ENCODE measurements around the gene PRMT2.
A peak's percentile ranks its signal among the peaks of the same experiment; 100 is the strongest.

Gene PRMT2

DNA sequence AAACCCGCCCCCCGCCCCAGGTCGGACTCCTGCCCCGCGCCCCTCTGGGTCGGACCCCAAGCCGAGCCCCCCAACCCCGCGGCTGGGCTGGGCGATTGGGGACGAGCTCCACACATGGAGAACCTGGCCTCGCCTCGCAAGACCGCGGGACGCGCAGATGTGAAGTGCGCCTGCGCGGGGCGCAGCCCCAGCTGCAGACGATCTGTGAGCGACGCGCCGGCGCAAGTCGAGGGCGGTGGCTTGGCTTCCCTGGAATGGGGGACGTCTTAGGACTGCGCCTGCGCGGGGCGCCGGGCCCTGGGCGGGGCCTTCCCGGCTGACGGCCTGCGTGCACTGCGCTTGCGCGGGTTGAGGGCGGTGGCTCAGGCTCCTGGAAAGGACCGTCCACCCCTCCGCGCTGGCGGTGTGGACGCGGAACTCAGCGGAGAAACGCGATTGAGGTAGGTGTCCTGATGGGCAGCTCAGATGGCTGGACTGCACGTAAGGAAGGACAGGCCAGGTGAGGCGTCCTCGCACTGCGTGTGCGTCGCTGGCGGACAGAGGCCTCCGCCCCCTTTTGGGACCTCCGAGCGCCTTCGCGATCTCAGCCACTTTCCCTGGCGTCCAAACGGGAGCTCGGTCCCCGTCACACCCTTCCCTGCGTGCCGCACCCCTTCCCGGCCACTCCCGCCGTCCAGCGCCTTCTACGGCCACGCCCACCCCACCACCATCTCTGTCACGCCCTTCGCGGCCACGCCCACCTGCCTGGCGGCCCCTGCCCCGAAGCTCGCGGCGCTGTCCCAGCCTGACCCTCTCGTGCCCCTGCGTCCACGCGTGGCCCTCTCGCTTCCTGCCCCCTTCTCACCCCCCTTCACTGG, at the start of gene PRMT2:
PRMT2 (plus strand) TSS at position 351 of the 857 bp plus-strand sequence. CDS start 1,278 bp downstream, outside the sequence.
- peak; percentile 100 for DNase-seq

DNA sequence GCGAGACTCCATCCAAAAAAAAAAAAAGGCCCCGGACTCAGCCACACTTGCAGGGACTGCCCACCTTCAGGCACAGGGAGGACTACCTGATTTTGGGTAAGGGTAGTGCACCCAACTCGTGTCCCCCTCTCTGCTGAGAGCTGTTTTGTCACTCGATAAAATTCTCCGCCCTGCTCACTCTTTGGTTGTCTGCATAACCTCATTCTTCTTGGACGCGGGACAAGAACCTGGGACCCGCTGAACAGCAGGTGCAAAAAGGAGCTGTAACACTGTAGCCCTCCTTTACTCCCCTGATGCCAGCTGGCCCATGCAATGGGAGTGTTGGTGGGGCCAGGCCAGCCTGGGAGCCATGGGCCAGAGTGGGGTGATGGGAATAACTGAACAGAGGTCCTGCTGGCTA, 41.2 kb upstream of the PRMT2 start:
- no peak for DNase-seq

DNA sequence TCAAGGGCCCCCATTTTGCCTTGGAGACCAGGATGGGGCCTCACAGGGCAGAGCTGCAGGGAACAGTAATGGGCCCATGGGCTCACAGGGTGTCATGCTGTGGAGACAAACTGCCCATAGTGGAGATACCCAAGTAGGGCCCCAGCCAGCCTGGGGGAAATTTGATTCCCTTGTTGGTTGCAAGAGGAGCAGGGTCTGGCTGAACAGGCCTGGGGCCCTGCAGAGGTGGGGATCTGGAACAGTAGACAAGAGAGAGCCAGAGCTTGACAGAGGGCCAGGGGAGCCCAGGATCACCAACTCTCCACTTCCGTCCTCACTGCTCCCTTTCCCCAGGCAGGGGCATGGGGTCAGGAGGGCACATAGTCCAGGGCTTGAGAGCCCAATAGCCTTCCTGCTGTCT, 39.3 kb upstream of the PRMT2 start:
- DNase-seq: no peak

DNA sequence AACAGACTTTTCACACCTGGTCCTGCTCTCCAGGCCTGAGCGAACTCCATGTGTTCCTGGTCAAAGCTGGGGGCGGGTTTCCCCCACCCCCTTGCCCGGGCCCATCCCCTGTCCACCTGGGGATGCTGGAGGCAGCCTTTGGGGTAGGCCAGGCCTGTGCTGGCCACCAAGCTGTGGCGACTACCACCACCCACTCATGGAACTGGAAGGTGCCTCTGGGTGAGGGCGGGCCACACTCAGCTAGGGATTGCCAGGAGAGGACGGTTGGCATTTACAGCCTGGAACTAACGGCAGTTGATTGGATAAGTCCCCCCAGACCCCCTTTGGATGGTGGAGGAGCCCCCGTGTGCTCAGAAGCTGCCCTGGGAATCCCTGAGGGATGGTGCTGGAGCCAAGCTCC, 38.4 kb upstream of the PRMT2 start:
- DNase-seq: no peak

DNA sequence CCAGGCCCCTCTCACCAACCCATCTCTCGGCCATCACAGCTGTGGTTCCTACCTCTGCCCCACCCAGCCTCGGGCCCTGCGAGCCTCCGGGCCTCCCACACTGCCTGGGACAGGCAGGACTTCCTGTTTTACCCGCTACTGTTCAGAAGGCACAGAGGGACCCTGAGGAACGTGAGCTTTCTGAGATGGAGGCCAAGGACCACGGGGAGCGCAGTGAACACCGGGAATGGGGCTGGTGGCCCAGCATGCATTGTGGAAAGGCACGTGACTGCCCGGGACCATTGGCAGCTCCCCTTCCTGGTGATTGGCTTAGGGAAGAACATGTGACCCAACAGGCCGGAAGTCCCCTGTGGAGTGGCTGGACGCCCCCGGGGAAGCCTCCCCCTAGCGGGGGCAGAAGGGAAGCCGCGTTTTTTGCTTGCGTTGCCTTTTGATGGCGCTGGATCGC, 37.6 kb upstream of the PRMT2 start:
- DNase-seq: no peak

DNA sequence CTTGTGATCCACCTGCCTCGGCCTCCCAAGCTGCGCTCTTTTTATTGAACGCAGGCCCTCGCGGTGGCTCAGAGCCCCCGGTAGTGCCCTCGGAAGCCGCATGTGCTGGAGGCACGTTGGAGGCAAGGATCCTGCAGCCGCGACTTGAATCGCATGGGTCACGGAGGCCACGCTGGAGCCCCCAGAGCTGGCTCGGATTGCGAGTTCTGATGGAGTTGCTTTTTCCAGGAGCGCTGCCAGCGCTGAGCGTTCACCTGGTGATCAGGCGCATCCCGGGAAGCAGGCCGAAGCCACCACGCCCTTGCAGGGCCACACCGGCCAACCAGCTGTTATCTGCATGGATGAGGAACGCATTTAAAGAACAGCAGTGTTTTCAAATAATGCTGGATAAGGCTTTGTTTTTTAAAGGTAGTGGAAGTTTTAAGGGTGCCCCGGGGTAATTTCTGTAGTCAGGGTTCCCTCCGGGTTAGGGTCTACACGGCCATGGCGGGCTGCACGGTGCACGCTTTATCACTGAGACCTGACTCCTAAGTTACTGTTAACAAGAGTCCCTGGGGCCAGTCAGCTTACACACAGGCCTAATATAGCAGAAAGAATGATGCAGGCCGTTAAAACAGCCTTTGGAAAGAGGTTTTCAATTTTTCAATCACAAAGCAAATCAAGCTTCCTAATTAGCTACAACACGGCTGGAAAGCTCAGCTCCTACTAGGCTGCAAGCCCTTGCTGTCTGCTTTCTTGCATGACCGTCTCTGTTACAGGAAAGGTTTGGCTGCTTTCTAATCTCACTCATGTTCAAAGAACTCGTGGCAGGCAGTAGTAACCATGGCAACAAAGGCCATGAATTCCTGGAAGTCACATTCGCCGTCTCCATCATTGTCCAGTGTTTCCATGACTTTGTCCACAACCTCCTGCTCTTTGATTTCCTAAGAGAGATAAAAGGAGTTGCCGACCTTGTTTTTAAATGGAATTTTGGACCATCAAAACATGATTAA, 36.6 kb upstream of the PRMT2 start:
- no peak for DNase-seq

DNA sequence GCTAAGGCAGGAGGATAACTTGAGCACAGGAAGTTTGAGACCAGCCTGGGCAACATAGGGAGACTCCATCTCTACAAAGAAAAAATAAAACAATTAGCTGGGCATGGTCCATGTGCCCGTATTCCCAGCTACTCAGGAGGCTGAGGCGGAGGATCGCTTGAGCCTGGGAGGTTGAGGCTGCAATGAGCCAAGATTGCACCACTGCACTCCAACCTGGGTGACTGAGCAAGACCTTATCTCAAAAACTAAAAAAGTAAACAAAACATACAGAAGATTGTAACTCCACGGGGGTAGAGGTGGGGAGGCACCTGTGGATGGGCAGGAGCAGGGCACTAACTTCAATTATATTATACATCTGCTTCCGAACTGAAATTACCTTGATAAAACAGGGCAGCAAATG, 35.2 kb upstream of the PRMT2 start:
- DNase-seq: no peak

DNA sequence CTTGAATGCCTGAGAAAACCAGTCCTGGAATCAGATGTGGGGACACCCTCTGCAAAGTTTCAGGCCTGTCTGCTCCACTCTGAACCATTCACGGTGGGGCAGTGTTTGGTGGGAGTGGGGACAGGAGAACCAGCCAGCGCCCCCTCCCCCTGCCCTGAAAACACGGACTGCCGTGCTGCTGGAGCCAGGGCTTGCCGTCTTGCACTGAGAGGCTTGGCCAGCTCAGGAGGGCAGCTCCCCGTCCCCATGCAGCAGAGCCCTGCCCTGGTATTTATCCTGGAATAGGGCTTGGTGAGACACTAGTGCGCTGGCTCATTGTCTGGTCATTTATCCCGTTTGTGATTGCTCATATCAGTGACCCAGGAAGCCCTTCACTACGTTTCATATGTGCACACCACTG, 34.5 kb upstream of the PRMT2 start:
- DNase-seq: no peak

DNA sequence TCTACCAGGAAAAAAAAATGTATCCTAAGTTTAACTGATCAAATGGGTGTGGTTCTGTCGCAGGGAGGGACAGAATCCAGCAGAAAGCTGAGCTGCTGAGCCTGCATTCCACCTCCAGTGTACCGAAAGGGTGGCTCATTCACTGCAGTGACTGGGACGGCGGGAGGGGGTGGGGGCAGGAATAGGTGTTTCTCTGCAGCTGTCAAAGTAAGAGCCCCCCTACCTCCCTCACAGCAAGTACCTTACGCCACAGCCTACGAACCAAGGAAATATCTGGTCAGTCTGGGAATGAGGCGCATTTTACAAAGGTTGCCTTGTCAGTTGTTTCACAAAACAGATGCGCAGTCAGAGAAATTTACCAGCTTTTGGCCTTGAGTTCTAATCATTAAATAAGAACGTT, 32.2 kb upstream of the PRMT2 start:
- DNase-seq: no peak

DNA sequence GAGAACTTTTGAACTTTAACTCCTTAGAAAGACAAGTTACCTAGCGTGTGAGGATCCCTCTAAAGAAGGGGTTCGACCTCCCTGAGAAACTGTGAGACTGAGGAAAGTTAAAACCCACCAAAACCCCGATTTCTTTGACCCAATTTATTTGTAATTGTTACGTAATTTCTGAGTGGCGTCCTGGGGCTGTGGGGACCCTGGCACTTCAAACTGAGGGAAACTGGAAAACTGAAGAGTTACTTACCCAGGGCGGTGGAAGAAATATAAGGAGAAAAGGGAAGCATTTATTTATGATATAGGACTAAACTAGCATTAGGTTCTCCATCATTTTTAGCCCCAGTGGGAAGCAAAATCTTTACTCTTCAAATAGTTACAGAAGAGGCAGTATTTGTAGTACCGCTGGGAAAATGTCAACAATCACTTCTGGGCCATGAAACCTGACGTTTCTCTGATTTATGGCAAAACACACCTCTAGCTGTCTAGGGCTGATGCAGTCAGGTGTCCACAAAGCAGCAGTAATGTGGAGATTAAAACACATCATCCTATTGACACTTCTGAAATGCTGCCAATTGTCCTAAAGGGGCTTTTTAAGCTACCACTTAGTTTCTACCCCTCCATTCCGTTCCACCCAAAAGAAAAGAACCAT, 31.0 kb upstream of the PRMT2 start:
- DNase-seq: no peak

DNA sequence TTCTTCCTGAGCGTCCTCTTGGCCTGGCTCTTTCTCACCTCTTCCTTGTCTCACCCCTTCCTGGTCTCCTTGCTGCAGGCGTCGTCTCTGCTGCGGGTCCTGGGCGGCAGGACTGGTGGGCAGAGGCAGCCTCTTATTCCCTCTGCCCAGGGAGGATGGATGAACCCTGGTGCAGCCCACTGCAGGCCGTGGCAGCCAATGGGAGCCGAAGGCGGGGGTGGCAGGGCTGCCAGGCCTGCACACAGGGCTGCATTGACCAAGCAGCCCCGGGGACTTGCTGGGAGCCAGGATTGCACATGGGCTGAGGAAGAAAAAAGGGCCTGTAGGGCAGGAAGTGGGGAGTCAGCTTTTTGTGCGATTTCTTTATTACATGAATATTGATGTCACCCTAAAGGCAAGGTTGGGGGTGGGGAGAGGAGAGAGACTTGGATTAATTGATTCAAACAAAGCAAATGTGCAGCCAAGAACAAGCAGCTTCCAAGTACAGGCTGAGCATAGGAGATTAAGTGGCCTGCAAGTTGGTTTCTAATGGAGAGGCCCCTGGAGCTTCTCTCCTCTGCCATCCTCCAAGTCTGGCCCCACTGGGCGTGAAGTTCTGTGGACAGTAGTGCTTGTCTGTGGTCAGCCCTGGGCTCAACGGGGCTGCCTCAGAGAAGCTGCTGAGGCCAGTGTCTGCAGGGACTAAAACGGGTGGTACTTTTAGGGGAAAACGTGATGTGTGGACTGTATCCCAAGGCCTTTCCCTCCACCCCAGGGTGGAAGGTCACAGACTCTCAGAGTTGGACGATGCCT, 30.3 kb upstream of the PRMT2 start, which contains the start of gene S100B:
S100B (minus strand) TSS at position 108 of the 792 bp plus-strand sequence. CDS start 2,667 bp downstream, outside the sequence.
- peak; percentile 73 for DNase-seq

DNA sequence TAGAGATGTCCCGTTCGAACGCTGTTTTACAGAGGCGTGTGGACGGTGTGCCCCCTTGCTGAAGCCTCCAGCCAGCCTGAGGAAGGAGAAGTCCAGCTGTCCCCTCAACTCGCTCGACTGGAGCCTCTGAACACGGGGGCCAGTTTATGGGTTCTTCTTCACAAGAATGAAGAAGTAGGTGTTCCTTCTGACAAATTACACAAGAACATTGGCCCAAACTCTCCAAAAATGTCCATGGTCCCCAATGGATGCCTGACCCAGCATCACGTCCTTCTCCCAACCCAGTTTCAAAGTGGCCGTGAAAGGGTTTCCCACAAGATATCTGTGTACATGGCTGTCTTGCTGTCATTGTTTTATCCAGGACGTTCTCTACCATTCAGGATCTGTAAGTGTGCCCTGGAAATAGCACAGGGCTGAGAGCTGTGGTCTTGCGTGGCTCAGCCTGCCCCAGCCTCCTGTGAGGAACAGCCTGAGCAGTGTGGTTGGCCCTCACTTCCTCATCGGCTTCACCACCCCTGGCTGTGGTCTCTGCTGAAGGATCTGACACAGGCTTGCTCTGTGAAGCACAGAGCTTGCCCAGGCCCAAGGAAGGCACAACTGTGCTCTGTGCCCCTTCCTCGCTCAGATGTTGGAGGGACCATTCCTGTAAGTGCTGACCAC, 29.6 kb upstream of the PRMT2 start:
- no peak for DNase-seq

DNA sequence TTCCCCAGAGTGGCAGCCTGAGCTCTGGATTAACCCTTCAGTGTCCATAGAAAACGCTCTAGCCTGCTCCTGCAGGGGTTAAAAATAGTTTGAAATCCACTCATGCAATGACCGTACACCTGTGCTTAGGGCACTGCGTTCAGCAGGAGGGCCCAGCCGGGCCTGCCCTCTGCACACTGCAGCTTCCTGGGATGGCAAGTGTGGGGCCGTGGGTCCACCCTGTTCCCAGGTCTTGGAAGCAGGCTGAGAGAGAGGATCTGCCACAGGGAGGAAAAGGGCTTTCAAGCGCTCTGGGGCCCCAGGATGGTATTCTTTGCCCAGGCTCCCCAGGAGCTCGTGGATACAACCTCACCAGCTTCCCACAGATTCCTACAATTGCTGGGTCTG, 29.1 kb upstream of the PRMT2 start:
- DNase-seq: no peak

DNA sequence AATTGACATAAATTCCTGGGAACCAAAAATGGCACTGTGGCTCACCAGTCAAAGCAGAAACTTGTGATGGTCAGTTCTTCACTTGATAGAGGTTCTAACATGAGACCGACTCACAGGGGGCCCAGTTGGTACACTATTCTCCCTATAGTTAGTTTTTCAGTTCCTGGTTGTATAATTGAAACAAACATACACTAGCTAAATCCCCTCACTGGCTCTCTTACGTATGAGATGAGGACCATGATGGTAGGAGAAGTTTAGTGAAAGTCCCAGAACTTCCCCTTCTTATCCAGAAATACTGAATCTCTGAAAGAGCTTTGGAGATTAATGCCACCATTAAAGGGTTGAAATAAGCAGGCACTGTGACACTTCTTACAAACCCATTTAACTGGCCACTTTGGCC, 27.8 kb upstream of the PRMT2 start:
- DNase-seq: no peak

DNA sequence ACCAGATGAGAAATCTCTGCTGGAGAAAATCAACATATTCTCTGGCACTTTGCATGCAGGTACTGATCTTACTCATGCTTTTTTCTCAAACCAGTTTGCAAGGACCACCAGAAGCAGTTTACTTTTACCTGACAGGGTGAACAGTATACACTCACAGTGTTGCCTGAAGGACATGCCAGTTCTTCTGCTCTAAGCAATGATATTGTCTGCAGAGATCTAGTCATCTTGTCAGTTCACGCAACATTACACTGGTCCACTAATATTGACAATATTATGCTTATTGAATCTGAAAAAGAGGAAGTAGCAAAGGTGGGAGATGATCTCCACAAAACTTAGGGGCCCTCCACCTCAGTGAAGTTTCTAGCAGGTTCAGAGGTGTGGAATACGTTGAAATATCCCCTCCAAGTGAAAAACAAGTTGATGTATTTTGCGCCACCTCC, 26.8 kb upstream of the PRMT2 start:
- DNase-seq: no peak

DNA sequence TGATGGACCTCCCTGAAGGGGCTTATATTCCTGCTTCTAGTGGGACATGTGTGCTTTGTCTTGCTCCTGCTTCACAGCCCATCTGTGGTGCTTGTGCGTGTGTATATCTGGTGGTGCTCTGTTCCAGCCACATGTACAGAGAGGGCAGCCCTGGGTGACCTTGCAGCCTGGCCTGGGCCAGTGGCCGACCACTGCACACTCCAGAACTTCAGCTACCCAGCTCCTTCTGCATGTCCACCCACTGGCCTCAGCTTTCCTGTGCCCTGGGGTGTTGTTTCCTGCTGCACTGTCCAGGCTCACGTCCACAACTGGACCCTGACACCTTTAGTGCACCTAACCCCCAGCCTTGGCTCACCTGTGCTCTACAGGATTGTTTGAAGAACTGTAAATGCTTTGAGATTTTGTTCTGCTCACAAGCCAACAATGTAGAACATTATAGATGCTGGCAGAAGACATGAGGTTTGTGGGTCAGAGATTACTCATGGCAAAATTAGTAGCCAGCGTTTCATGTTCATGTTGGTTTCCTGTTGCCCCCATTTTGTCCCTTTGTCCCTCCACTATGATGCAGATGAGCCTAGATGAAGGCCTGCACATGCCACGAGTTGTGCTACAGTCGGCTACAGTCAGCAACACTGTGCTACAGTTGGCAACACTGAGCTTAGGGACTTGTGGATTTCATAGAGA, 25.3 kb upstream of the PRMT2 start:
- no peak for DNase-seq

DNA sequence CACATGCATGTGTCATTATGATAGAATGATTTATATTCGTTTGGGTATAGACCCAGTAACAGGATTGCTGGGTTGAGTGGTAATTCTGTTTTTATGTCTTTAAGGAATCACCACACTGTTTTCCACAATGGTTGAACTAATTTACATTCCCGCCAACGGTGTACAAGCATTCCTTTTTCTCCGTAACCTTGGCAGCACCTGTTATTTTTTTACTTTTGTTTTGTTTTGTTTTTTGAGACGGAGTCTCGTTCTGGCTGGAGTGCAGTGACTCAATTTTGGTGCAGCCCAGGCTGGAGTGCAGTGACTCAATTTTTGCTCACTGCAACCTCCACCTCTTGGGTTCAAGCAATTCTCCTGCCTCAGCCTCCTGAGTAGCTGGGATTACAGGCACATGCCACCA, 22.1 kb upstream of the PRMT2 start:
- DNase-seq: no peak

DNA sequence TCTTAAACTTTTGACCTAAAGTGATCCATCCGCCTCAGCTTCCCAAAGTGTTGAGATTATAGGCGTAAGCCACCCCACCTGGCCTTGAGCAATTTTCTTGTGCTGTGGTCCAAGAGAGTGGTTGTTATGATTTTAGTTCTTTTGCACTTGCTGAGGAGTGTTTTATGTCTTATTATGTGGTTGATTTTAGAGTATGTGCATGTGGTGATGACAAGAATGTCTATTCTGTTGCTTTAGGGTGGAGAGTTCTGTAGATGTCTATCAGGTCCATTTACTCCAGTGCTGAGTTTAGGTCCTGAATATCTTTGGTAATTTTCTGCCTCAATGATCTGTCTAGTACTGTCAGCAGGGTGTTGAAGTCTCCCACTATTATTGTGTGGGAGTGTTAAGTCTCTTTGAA, 19.4 kb upstream of the PRMT2 start:
- DNase-seq: no peak

DNA sequence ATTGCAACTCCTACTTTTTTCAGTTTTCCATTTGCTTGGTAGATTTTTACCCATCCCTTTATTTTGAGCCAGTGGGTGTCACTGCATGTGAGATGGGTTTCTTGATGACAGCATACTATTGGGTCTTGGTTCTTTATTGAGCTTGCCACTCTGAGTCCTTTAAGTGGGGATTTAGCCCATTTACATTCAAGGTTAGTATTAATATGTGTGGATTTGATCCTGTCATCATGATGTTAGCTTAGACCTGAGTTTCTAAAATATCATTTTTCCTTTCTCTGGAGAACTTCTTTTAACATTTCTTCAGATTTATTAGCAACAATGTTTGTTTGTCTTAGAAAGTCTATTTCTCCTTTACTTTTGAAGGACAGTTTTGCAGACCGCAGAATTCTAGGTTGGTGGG, 18.8 kb upstream of the PRMT2 start:
- no peak for DNase-seq

DNA sequence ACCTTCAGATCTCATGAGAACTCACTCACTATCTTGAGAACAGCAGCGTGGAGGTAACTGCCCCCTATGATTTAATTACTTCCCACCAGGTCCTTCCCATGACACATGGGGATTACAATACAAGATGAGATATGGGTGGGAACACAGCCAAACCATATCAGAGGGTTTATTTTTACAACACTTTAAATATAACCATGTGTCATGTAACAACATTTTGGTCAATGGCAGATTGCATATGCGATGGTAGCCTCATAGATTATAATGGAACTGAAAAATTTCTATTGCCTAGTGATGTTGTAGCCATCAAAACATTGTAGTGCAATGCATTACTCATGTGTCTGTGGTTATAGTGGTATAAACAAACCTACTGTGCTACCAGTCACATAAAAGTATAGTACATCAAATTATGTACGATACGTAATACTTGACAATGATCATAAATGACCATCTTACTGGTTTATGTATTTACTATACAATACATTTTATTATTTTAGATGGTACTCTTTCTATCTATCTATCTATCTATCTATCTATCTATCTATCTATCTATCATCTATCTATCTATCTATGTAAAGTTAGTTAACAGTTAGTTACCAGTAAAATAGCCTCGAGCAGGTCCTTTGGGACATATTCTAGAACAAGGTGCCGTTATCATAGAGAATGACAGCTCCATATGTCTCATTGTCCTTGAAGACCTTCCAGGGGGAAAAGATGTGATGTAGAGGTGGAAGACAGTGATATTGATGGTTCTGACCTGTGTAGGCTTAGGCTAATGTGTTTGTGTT, 18.0 kb upstream of the PRMT2 start:
- no peak for DNase-seq
